Hematopoietic multipotent progenitor cell (in vitro differentiated cells): ENCODE data around the gene FAM163B. TPM values are rescaled to one million over a fixed set of nuclear protein-coding genes. Genes with fewer than 3 reads are reported as not detected.

ENCODE experiments used
- DNase-seq, 3 donors: peaks; one replicate each; pipeline ENCODE4 v3.0.0-alpha.2; 2011 to 2015; ENCODE audit warnings: low read depth in 2 of 3, low spot score in 2 of 3
- total RNA-seq: library from RNA; depleted of rRNA; stranded (reverse); fragments of >200 nt; gene quantifications from one replicate; pipeline ENCODE4 v1.2.3, GENCODE V29; 2012

The FAM163B gene
- total RNA-seq, 1 donor, result under 0.01 TPM

DNA sequence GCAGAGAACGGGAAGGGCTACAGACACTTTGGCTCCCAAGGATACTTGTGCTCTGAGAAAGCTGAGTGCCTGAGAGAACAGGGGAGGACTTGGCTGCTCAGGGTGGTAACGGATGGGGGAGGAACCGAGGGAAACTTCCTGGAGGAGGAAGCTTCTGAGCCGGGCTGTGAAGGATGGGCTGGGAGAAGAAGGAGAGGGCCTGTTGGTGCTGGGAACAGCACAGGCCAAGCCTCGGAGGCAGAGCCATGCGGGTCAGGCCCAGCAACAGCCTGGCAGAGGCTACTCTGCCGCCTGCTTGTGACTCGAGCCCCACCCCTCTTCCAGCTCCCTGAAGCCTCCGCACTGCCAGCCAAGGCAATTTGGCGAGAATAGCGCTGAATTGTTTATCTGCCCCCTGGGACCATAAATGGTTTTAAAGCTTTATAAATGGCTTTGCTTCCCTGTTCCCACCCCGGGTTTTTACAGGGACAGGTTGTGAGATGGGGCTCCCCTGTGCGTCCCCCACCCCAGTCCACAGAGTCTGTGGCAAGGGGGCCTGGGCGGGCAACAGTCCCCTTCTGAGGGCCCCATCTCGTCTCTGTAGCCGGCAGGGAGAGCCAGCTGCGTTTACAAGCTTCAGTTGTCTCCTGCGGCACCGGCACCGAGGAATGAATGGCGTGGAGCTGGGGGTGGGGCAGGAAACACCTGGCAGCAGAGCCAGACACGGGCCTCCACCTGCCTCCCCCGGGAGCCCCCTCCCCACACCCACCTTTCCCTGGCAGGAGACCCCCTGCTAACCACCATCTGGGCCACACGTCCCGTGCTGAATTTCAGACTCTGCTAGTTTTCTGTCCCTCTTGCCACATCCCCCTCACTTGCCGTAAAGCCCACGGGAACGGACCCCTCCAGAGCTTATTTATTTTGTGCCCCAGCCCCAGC is 24.4 kb downstream of the FAM163B start:
- peak in 2 of 3 donors; percentile 33 to 64 for DNase-seq

DNA sequence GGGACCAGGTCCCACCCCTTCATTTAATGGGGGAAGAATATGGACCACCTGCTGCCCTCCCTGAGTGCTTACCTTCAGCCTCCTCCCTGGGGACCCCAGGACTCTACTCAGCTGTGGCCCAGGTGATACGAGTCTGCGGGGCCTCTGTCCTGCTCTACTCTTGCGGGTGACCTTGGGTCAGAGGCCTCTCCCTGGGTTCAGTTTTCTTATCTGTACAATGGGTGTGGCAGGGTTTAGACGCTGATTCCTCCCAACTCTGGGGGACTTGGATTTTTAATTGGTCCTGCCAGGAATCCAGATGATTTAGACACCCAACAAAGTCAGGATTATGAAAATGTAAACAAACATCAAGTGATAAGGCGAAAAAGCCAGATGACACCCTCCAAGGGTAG is 25.0 kb downstream of the FAM163B start:
- no peak for DNase-seq

DNA sequence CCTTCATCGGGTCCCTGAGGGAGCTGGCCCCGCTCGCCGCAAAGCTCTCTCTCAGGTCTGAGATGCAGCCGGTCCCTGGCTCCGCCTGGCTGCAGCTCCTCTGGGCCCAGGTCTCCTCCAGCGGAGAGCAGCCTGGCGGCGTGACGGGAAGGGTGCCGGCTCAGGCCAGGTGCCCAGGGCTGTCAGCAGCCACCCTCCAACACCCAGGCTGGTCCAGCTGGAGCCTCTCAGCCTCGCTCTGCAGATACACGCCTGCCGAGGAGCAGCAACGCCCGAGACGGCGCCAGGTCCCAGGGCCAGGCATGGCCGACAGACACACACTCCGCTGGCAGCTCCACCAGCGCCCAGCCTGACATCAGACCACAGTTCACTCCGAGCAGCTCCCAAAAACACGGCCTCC is 25.6 kb downstream of the FAM163B start:
- DNase-seq, result no peak

- no peak for DNase-seq
Measured at GRCh38 chr9:133583111-133583510, 26.1 kb downstream of the FAM163B start.

DNA sequence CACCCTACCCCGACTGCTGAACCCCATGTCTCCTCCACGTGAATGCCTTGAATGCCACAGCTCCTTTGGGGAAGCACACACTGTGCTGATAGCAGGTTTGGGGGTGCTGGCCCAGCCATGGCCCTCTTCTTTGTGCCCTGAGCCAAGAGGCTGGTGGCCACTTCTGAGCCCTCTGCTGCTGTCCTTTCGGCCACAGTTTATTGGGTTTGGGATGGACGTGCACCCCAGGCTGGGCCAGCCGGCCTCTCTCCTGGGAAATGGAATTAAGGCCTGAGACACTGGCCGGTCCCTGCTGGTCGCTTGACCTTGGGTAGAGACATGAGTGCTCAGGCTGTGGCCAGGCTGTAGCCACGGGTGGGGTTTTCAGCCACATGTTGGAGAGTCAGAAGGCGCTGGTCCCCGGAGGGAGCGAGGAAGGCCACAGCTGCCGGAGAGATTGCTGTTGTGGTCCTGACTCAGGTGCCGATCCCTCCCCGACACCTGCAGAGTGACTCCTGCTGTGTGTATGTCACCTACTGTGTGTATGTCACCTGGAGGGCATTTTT is 26.6 kb downstream of the FAM163B start:
- no peak for DNase-seq

- DNase-seq, result no peak
Measured at GRCh38 chr9:133581513-133582343, 27.5 kb downstream of the FAM163B start.

DNA sequence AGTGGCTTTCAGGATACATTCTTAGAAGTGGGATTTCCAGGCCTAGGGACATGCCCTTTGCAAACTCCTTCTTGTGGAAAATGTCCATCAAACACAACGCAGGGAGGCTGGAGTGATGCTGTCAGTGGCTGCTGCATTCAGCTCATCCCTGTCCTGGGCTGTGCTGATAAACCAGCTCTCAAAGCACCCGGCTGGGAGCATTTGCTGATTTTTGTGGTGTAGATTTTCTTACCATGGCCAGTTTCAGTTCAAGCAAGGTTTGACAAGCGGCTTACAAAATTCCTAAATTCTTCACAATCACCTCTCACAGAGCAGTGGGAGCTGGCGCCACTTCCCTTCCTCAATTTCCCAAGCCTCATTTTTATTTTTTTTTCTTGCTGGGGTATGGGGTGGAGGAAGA is 28.2 kb downstream of the FAM163B start:
- DNase-seq, result no peak

DNA sequence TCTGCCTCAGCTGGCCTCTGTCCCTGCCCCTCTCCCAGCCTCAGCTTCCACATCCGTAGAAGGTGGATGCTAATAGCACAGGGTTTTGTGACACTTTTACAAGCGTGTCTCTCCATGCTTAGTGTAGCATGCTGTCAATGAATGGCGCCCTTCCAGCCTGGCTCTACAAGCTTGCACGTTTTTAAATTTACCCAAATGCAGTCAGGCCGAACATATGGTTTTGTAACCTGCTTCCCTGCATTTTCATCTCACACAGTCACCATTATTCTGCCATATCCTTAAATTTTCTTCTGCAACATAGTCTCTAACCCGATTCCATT is 28.8 kb downstream of the FAM163B start:
- DNase-seq, result no peak

DNA sequence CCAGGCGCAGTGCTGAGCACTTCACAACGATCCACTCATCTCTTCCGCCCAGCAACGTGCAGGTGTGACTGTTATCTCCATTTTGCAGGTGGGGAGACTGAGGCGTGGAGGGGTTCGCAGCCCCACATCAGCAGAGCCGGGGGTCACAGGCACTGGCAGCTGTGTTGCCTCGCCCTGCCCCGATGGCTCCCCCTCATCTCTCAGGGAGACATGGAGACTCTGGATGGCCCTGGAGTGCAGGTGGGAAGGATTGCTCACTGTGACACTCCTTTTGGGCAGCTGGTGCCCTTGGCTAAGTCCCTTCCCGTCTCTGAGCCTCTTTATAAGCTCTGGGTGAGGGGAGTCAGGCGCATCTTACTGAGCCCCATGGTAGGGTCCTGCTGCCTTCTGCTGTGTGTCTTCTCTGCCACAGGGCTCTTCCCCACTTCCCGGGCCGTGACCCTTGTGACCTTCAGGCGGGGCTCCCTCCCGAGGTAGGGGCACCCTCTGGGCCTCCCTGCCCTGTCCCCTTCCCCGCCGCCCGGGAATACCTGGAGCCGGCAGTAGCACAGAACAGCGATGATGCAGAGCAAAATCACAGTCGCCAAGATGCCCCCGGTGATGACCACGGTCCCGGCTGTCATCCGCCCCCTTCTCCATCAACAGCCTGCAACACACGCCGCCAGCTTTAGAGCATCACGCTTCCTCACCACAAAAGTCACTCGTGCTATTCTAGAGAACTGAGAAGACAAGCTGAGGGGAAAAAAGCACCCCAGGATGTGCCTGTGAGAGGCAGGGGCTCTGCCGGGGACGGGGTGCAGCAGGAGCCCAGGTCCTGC is 29.4 kb downstream of the FAM163B start:
- no peak for DNase-seq

- DNase-seq, result no peak
Measured at GRCh38 chr9:133578524-133579441, 30.4 kb downstream of the FAM163B start.

GRCh38 chr9:133577737-133578112 is 31.5 kb downstream of the FAM163B start:
- DNase-seq, result no peak

- DNase-seq, result no peak
Measured at GRCh38 chr9:133576875-133577736, 32.1 kb downstream of the FAM163B start.

DNA sequence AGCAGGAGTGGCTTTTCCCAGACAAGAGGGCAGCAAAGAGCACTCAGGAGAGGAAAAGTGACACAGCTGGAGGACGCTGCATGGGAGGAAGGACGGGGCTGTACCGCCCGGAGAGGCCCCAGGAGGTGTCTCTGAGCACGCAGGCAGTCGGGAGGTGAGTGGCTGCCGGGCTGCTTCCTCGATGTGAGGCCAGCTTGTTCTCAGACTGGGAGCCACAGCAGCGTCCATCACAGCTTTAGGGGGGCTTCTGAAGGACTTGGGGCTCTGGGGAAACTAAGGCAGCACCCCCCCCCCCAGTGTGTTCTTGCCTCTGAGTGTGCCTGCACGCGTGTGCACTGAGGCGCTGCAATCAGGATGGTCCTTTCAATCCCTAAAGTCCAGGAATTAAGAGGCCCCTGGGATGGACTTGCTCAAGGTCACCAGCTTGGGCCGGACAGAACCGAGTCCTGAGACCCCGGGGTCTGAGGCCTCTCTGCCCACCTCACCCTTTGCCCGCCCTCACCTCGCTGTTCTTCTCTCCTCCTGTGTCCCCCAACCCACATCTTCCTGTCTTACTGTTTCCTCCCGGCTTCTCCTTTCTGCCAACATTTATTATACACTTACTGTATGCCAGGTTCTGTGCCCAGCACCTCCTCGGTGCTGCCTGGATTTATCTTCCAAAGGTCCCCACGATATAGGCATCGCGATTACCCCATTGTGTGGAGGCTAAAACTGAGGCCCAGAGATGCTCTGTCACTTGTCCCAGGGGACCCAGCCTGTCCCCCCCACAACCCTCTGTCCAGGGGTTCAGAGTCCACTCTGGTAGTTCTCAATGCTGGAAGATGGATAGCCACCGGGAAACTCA is 32.9 kb downstream of the FAM163B start:
- no peak for DNase-seq

- no peak for DNase-seq
Measured at GRCh38 chr9:133575186-133576030, 33.8 kb downstream of the FAM163B start.

DNA sequence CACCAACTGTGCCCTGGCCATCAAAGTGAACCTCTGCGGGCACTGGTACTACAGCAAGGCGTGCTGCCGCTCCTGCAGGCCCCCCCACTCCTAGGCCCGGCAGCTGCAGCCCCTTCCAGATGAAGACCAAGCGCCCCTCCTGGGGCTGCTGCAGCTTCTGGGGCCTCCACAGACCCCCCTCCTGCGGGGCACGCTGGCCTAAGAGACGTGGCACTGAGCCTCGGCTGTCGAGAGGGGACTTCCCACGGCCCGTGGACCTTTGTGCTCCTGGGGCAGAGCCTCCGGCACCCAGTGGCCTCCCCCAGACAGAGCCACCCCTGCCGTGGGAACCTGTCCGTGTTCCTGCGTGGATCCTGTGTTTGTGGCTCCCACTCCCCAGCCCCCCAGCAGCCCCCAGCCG is 34.4 kb downstream of the FAM163B start:
- no peak for DNase-seq

- no peak for DNase-seq
Measured at GRCh38 chr9:133573791-133574515, 35.2 kb downstream of the FAM163B start.
